Cardiac muscle cell (in vitro differentiated cells and primary cell): Measurements from ENCODE around the gene PNMT. TPM values are rescaled to one million over a fixed set of nuclear protein-coding genes. Genes with fewer than 3 reads are reported as not detected.

ENCODE experiments used
- DNase-seq, 2 donors: peaks; one replicate each; pipeline versions ENCODE4 v3.0.0 to v3.0.0-alpha.2; 2010 to 2017; ENCODE audit warnings: low read depth in 1 of 2, low spot score in 1 of 2
- H3K27ac ChIP-seq: fragments of 200-600 bp; sonication (generic); 2 replicates; pipeline ENCODE4 v1.5.1; 2016
- H3K27me3 ChIP-seq: fragments of 200-600 bp; sonication (generic); 2 replicates; pipeline ENCODE4 v1.6.0; 2016; ENCODE audit warnings: control low read depth
- H3K36me3 ChIP-seq: fragments of 200-600 bp; sonication (generic); 2 replicates; pipeline ENCODE4 v1.5.1; 2016; ENCODE audit warnings: control low read depth
- H3K4me1 ChIP-seq: fragments of 200-600 bp; sonication (generic); 2 replicates; pipeline ENCODE4 v1.8.1; 2017; ENCODE audit warnings: low read depth, mild to moderate bottlenecking, mixed run types
- H3K4me3 ChIP-seq: fragments of 200-600 bp; sonication (generic); 2 replicates; pipeline ENCODE4 v1.5.1; 2016; ENCODE audit warnings: mild to moderate bottlenecking
- H3K9me3 ChIP-seq: fragments of 200-600 bp; sonication (generic); 2 replicates; pipeline ENCODE4 v1.5.1; 2017; ENCODE audit warnings: low read depth, mild to moderate bottlenecking, control low read depth
- CTCF ChIP-seq: IDR thresholded peaks from 2 replicates; pipeline ENCODE4 v1.5.1; 2012; ENCODE audit warnings: low read depth, mild to moderate bottlenecking, low read length
- polyA plus RNA-seq: library from polyadenylated mRNA; unstranded; fragments of >200 nt; fragmentation: Nextera tagmentation; extraction: Ambion mirVana; gene quantifications from 2 replicates; pipeline ENCODE4 v1.2.1, GENCODE V29; 2016
- total RNA-seq: library from RNA; depleted of rRNA; stranded (reverse); fragments of >200 nt; gene quantifications from 2 replicates; pipeline ENCODE4 v1.2.3, GENCODE V29; 2016

Gene PNMT
- total and polyA plus RNA-seq, 2 experiments from 2014 or later = 14.7 to 27.2 TPM

- H3K36me3 ChIP-seq = no peaks in the 10 kb centered on the region
- DNase-seq = no peak
Measured at GRCh38 chr17:39678340-39679116, 10.3 kb downstream of the PNMT start.

GRCh38 chr17:39679521-39680192 lies 11.4 kb downstream of the PNMT start:
- TF ChIP-seq CTCF = no peak
- no peaks in the 10 kb centered on the region for H3K36me3 ChIP-seq
- peaks cover 51% of the 10 kb centered on the region for H3K4me1 ChIP-seq
- H3K4me3 ChIP-seq = no peak overlapping the region
- no peak for DNase-seq
- H3K9me3 ChIP-seq = no peaks in the 10 kb centered on the region
- H3K27me3 ChIP-seq = no peaks in the 10 kb centered on the region
- H3K27ac ChIP-seq = peak overlapping the region; percentile 98

More at GRCh38 chr17:39678340-39679116, 10.3 kb downstream of the PNMT start:
- Histone ChIP-seq H3K27me3 (no peaks in the 10 kb centered on the region), H3K4me3 (no peak overlapping the region), H3K27ac (peak overlapping the region; percentile 98), H3K9me3 (no peaks in the 10 kb centered on the region), H3K4me1 (peaks cover 57% of the 10 kb centered on the region)
- TF ChIP-seq CTCF = no peak

- H3K27me3 ChIP-seq = no peaks in the 10 kb centered on the region
- DNase-seq = no peak
- no peak overlapping the region for H3K27ac ChIP-seq
- H3K9me3 ChIP-seq = no peaks in the 10 kb centered on the region
- H3K36me3 ChIP-seq = no peaks in the 10 kb centered on the region
- TF ChIP-seq CTCF = no peak
- H3K4me3 ChIP-seq = no peak overlapping the region
- peaks cover 20% of the 10 kb centered on the region for H3K4me1 ChIP-seq
Measured at GRCh38 chr17:39683295-39683939, 15.2 kb downstream of the PNMT start.

- Histone ChIP-seq H3K9me3 (no peaks in the 10 kb centered on the region), H3K36me3 (no peaks in the 10 kb centered on the region), H3K4me1 (peaks cover 15% of the 10 kb centered on the region), H3K4me3 (no peak overlapping the region), H3K27ac (no peak overlapping the region), H3K27me3 (no peaks in the 10 kb centered on the region)
- no peak for DNase-seq
- TF ChIP-seq CTCF = no peak
Measured at GRCh38 chr17:39684369-39685192, 16.3 kb downstream of the PNMT start.

- Histone ChIP-seq H3K27ac (peak overlapping the region; percentile 96), H3K36me3 (no peaks in the 10 kb centered on the region), H3K4me1 (peaks cover 9% of the 10 kb centered on the region), H3K27me3 (no peaks in the 10 kb centered on the region), H3K9me3 (no peaks in the 10 kb centered on the region), H3K4me3 (peak overlapping the region; percentile 68)
- TF ChIP-seq CTCF = no peak
- DNase-seq = no peak
Measured at GRCh38 chr17:39687101-39687545, 18.9 kb downstream of the PNMT start.
